Prostate gland (tissue), 2 donors: ENCODE data around the gene GNAQ.

ENCODE experiments used
- POLR2A ChIP-seq: fragments of 450-650 bp; IDR thresholded peaks from one replicate; pipeline ENCODE4 v1.6.1; 2016; ENCODE audit warnings: antibody characterized with exemption, mild to moderate bottlenecking
- TF ChIP-seq, protein P1 (sequence below), 4 experiments: fragments of 200-600 bp in 2 of 4; fragments of 450-650 bp in 2 of 4; sonication (generic) in 2 of 4; IDR thresholded peaks; 1 replicate in 3 of 4; 2 replicates in 1 of 4; pipeline ENCODE4 v1.5.1; 2016 to 2019; ENCODE audit warnings: antibody characterized with exemption in 4 of 4, mild to moderate bottlenecking in 2 of 4, moderate library complexity in 2 of 4

DNA sequence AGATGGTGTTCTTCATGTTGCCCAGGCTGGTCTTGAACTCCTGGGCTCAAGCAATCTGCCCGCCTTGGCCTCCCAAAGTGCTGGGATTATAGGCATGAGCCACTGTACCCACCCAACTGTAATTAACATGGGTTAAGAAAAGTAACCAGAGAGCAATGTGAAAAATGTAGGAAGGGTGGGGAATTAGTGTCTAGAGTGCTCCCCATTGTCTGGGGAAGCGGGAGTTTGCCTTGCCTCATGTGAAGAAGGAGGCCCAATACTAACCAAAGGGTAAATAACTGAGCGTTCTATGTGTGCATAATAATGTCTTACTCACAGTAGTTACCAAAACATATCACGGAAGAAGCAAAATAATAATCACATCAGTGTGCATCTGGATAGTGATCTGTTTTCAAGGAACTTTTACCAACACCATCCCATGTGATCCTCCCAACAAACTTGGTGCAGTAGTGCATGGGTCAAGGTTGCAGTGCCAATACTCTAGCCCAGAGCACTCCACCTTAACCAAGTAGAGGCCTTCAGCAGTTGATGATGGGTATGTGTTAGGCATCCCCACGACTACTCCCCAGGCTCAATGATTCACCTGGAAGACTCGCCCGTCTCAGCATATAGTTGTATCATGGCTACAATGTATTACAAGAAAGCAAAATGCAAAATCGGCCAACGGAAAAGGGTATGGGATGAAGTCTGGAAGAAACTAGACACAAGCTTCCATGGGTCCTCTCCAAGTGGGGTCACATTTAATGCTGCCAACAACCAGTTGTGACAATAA is 26.2 kb downstream of the GNAQ start:
- TF ChIP-seq, protein P1, sequence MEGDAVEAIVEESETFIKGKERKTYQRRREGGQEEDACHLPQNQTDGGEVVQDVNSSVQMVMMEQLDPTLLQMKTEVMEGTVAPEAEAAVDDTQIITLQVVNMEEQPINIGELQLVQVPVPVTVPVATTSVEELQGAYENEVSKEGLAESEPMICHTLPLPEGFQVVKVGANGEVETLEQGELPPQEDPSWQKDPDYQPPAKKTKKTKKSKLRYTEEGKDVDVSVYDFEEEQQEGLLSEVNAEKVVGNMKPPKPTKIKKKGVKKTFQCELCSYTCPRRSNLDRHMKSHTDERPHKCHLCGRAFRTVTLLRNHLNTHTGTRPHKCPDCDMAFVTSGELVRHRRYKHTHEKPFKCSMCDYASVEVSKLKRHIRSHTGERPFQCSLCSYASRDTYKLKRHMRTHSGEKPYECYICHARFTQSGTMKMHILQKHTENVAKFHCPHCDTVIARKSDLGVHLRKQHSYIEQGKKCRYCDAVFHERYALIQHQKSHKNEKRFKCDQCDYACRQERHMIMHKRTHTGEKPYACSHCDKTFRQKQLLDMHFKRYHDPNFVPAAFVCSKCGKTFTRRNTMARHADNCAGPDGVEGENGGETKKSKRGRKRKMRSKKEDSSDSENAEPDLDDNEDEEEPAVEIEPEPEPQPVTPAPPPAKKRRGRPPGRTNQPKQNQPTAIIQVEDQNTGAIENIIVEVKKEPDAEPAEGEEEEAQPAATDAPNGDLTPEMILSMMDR (IDR thresholded peaks at IDR 0.05): no peak
- TF ChIP-seq POLR2A: no peak
